ENCODE data around the gene LRRC58. TPM values are rescaled to one million over a fixed set of nuclear protein-coding genes. Genes with fewer than 3 reads are reported as not detected.

Gene LRRC58
- total and polyA plus RNA-seq, 12 donors: 2.9 to 12.1 (median 8.6) TPM

DNA sequence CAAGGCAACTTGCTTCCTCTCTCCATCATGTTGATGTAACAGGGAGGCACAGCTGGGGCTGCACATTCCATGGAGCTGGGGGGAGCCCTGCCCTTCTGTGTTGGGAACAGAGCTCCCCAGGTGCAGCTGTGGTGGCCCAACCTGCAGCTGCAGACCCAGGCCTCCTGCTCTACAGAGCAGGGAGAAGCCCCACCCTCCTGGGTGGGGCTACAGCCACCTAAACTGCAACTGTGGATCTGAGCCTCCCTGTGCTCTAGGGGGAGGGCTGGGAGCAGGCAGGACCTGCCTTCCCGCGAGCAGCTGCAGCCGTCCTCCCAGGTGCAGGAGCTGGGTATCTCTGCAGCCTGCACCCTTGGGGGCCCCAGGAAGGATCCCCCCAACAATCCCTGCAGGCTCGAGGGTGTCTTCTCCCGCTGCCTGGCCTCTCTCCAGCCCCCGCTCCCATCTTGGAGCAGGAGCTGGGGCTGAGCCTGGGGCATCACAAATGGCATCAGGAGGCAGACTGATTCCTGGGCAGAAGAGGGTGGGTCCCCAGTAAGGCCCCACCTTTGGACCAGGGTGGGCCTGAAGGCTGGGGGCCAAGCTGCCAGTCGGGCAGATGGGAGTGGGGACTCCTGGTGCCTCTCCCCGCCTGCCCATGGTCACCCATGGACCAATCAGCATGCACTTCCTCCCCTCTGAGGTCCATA lies 7.4 kb downstream of the LRRC58 start:
- 89 to 94% methylated on average over 8 of the region's 8 CpGs for WGBS, 2 donors
- Histone ChIP-seq H3K27me3 (no peaks in the 10 kb centered on the region), H3K36me3 (peaks cover 0 to 40% (median 0%) of the 10 kb centered on the region in 9 donors), H3K27ac (no peak overlapping the region), H3K4me1 (peaks cover 0 to 23% (median 0%) of the 10 kb centered on the region in 9 donors), H3K9me3 (peaks cover 0 to 28% (median 10%) of the 10 kb centered on the region in 11 donors), H3K4me3 (no peak overlapping the region)
- ATAC-seq (no peak), DNase-seq (no peak)
- TF ChIP-seq, protein P1, sequence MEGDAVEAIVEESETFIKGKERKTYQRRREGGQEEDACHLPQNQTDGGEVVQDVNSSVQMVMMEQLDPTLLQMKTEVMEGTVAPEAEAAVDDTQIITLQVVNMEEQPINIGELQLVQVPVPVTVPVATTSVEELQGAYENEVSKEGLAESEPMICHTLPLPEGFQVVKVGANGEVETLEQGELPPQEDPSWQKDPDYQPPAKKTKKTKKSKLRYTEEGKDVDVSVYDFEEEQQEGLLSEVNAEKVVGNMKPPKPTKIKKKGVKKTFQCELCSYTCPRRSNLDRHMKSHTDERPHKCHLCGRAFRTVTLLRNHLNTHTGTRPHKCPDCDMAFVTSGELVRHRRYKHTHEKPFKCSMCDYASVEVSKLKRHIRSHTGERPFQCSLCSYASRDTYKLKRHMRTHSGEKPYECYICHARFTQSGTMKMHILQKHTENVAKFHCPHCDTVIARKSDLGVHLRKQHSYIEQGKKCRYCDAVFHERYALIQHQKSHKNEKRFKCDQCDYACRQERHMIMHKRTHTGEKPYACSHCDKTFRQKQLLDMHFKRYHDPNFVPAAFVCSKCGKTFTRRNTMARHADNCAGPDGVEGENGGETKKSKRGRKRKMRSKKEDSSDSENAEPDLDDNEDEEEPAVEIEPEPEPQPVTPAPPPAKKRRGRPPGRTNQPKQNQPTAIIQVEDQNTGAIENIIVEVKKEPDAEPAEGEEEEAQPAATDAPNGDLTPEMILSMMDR (IDR thresholded peaks at IDR 0.05): no peak
- intact Hi-C loops (cut with DNase I): loop anchor here in 4 of 10 donors (10.0 kb wide), 4 partner anchors 73 to 1107 kb away; partner anchors contain the start of gene GSK3B (in 1 of the 4)

DNA sequence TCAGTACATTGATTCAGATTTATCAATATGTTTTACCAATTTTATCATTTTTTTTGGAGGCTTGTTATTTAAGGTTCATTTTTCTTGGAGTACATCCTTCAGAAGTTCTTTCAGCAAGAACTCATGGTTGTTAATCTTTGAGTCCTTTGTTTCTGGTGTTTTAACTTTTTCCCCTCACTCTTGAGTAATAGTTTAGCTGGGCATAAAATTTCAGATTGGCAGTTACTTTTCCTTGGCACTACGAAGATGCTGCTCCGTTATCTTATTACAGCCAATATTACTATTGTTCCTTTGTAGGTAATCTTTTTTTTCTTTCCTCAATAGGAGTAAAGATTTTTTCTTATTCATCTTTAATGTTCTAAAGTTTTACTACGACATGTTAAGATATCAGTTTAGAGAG lies 9.8 kb downstream of the LRRC58 start:
- Histone ChIP-seq H3K9me3 (peaks cover 0 to 28% (median 10%) of the 10 kb centered on the region in 11 donors), H3K27me3 (no peaks in the 10 kb centered on the region), H3K27ac (no peak overlapping the region), H3K4me3 (no peak overlapping the region), H3K36me3 (peaks cover 0 to 53% (median 6%) of the 10 kb centered on the region in 9 donors), H3K4me1 (peaks cover 0 to 6% (median 0%) of the 10 kb centered on the region in 9 donors)
- TF ChIP-seq, protein P1 (IDR thresholded peaks at IDR 0.05): no peak
- no peak for ATAC-seq
- no peak for DNase-seq
- 98% methylated on average over 3 of the region's 3 CpGs for WGBS, 2 donors
- intact Hi-C loops (cut with DNase I): no loop called here

DNA sequence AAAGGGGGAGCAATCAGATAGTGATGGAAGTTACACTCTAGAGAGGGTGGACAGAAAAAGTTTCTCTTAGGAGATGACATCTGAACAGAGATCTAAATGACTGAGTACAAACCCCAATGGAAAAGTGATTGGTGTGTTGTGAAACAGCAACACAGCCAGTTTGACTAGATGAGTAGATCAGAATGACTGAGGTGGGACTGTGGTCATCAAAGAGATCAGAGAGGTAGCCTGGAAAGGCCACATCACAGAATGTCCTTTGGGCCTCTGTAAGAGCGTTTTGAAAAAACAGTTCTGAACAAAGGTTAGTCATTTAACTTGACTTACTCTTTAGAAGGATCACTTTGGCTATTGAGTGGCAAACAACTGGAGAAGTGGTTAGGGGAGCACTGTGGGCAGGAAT lies 10.6 kb downstream of the LRRC58 start:
- 95 to 100% methylated on average over 1 of the region's 1 CpG for WGBS, 2 donors
- TF ChIP-seq, protein P1 (IDR thresholded peaks at IDR 0.05): no peak
- Histone ChIP-seq H3K4me3 (no peak overlapping the region), H3K27ac (no peak overlapping the region), H3K27me3 (no peaks in the 10 kb centered on the region), H3K4me1 (peaks cover 0 to 6% (median 0%) of the 10 kb centered on the region in 9 donors), H3K9me3 (peaks cover 0 to 28% (median 10%) of the 10 kb centered on the region in 11 donors), H3K36me3 (peaks cover 0 to 61% (median 8%) of the 10 kb centered on the region in 9 donors)
- no peak for ATAC-seq
- DNase-seq: no peak
- intact Hi-C loops (cut with DNase I): no loop called here

DNA sequence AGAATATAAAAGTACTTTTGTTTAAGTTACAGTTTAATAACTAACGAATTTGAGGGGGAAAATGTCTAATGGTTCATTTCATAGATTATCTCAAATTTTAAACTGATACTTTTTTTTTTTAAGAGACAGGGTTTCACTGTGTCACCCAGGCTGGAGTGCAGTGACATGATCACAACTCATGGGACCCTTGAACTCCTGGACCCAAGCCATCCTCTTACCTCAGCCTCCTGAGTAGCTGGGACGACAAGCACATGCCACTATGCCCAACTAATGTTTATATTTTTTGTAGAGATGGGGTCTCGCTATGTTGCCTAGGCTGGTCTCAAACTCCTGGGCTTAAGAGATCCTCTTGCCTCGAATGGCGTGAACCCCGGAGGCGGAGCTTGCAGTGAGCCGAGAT lies 16.5 kb downstream of the LRRC58 start:
- DNase-seq: no peak
- H3K27ac ChIP-seq: no peak overlapping the region
- peaks cover 0 to 6% (median 0%) of the 10 kb centered on the region in 9 donors for H3K4me1 ChIP-seq
- intact Hi-C loops (cut with DNase I): no loop called here
- TF ChIP-seq, protein P1 (IDR thresholded peaks at IDR 0.05): no peak
- 94% methylated on average over 8 of the region's 8 CpGs for WGBS, 2 donors
- no peak overlapping the region for H3K4me3 ChIP-seq
- H3K9me3 ChIP-seq: peaks cover 0 to 3% (median 0%) of the 10 kb centered on the region in 11 donors
- ATAC-seq: no peak
- peaks cover 0 to 81% (median 39%) of the 10 kb centered on the region in 9 donors for H3K36me3 ChIP-seq
- H3K27me3 ChIP-seq: no peaks in the 10 kb centered on the region

Measured in heart right ventricle (tissue), 16 donors.